SK-N-MC (cell line): ENCODE results near the gene PROSER2.

Experiments
- EZH2 ChIP-seq: fragments of 200-600 bp; sonication (generic); IDR thresholded peaks from one replicate; pipeline ENCODE4 v1.6.1; 2017; ENCODE audit warnings: antibody characterized with exemption
- POLR2AphosphoS5 ChIP-seq: IDR thresholded peaks from 2 replicates; pipeline ENCODE4 v1.6.1; 2012; ENCODE audit warnings: mild to moderate bottlenecking, low read depth, low read length, borderline replicate concordance

- TF ChIP-seq EZH2, result no peak
- no peak for TF ChIP-seq POLR2AphosphoS5
Observed at GRCh38 chr10:11861811-11862428, 38.8 kb downstream of the PROSER2 start.
